HG02852 (cell line): ENCODE measurements around the gene UBE2D2.
"Not testable (repeated sequence)": the region's sequence is repeated elsewhere in the genome, so short reads cannot be mapped to it uniquely, and the experiment has no call there.

Experiments
- ATAC-seq: cut with Tn5 transposase; IDR thresholded peaks from one replicate; pipeline ENCODE4 v1.9.1; 2021; ENCODE audit warnings: mild to moderate bottlenecking, moderate library complexity; ENCODE audit not compliant: unreplicated experiment

The UBE2D2 gene

GRCh38 chr5:139560752-139561654, at the start of gene UBE2D2:
UBE2D2 (plus strand) TSS chr5:139561339; CDS start chr5:139561792, 453 bp downstream.
- ATAC-seq: peak; percentile 73

- no peak for ATAC-seq
These were observed 48.3 kb upstream of the UBE2D2 start for GRCh38 chr5:139512786-139513390.

GRCh38 chr5:139513434-139513833, 47.7 kb upstream of the UBE2D2 start:
- ATAC-seq: peak; percentile 44

- ATAC-seq: no peak
These were observed 47.2 kb upstream of the UBE2D2 start for GRCh38 chr5:139513852-139514485.

GRCh38 chr5:139514486-139514856, 46.7 kb upstream of the UBE2D2 start:
- no peak for ATAC-seq

- ATAC-seq: peak; percentile 88
These were observed 43.2 kb upstream of the UBE2D2 start for GRCh38 chr5:139517683-139518564.

- no peak for ATAC-seq
These were observed 37.3 kb upstream of the UBE2D2 start for GRCh38 chr5:139523635-139524445.

GRCh38 chr5:139524446-139524845, 36.7 kb upstream of the UBE2D2 start:
- ATAC-seq: no peak

GRCh38 chr5:139524940-139525585, 36.1 kb upstream of the UBE2D2 start:
- ATAC-seq: no peak

- peak; percentile 45 for ATAC-seq
These were observed 35.4 kb upstream of the UBE2D2 start for GRCh38 chr5:139525586-139526308.

GRCh38 chr5:139526309-139527089, 34.6 kb upstream of the UBE2D2 start:
- ATAC-seq: not testable (repeated sequence)

- not testable (repeated sequence) for ATAC-seq
These were observed 34.1 kb upstream of the UBE2D2 start for GRCh38 chr5:139527090-139527470.

GRCh38 chr5:139527896-139528467, 33.2 kb upstream of the UBE2D2 start:
- not testable (repeated sequence) for ATAC-seq

GRCh38 chr5:139528695-139529094, 32.4 kb upstream of the UBE2D2 start:
- ATAC-seq: not testable (repeated sequence)

- not testable (repeated sequence) for ATAC-seq
These were observed 31.1 kb upstream of the UBE2D2 start for GRCh38 chr5:139530079-139530478.

- no peak for ATAC-seq
These were observed 29.4 kb upstream of the UBE2D2 start for GRCh38 chr5:139531772-139532169.

- peak; percentile 87 for ATAC-seq
These were observed 17.6 kb upstream of the UBE2D2 start for GRCh38 chr5:139543423-139543991.
